Choroid plexus epithelial cell (primary cell): ENCODE results near the gene RBM38.

Experiments used
- DNase-seq: peaks from one replicate; pipeline ENCODE4 v3.0.0-alpha.2; 2010; ENCODE audit warnings: low read depth
- H3K4me3 ChIP-seq: 2 replicates; pipeline ENCODE4 v1.5.1; 2011; ENCODE audit warnings: low read depth, mild to moderate bottlenecking, control low read depth, low read length, moderate library complexity
- CTCF ChIP-seq: conservative IDR thresholded peaks from 2 replicates; pipeline ENCODE4 v1.5.1; 2011; ENCODE audit warnings: low read depth, mild to moderate bottlenecking, control low read depth, inconsistent platforms, low read length, moderate library complexity

The RBM38 gene

GRCh38 chr20:57433657-57434389 is 42.6 kb downstream of the RBM38 start:
- H3K4me3 ChIP-seq, result no peak overlapping the region
- DNase-seq, result no peak
- TF ChIP-seq CTCF, result no peak

DNA sequence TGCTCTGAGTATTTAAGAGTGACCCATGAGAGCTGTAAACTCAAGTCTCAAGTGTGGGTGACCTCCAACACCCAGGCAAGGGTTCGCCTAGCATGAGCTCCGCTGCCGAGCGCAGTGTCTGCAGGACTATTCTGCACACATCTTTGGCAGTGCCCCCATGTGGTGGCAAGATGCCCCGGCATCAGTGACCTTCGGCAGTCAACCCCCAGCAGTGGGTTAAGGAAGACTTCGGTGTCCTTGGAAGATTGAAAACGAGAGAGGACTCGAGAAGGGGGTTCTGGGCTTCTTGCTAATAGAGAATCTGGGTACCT is 43.1 kb downstream of the RBM38 start:
- no peak for TF ChIP-seq CTCF
- no peak for DNase-seq
- no peak overlapping the region for H3K4me3 ChIP-seq

DNA sequence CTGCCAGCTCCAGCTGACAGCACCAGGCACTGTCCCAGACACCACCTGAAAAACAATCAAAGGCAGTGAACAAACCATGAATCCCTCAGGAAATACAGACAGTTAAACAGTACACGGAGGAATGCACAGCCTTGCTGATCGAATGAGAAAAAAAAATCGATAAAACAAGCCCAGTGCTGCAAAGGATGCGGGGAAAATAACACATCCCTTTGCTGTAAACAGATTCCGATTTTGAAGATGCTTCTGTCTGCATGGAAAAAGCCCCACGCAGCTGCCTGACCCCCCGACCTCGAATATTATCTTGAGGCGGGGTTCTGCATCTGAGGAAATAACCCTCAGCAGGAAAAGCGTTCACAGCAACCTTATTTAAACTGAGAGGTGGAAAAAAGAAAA is 43.9 kb downstream of the RBM38 start:
- H3K4me3 ChIP-seq, result no peak overlapping the region
- peak; percentile 12 for DNase-seq
- TF ChIP-seq CTCF, result no peak

GRCh38 chr20:57435498-57436222 is 44.5 kb downstream of the RBM38 start:
- H3K4me3 ChIP-seq, result no peak overlapping the region
- DNase-seq, result peak; percentile 29
- TF ChIP-seq CTCF, result no peak

GRCh38 chr20:57436223-57436545 is 45.0 kb downstream of the RBM38 start:
- DNase-seq, result no peak
- no peak for TF ChIP-seq CTCF
- no peak overlapping the region for H3K4me3 ChIP-seq

GRCh38 chr20:57437267-57437666 is 46.1 kb downstream of the RBM38 start:
- H3K4me3 ChIP-seq, result no peak overlapping the region
- no peak for DNase-seq
- no peak for TF ChIP-seq CTCF
